CD8-positive, alpha-beta memory T cell (primary cell): ENCODE measurements around the gene NFATC2. TPM values are rescaled to one million over a fixed set of nuclear protein-coding genes. Genes with fewer than 3 reads are reported as not detected.
"Not testable (repeated sequence)": the region's sequence is repeated elsewhere in the genome, so short reads cannot be mapped to it uniquely, and the experiment has no call there.

Experiments used
- CTCF ChIA-PET: fragments of 350-600 bp; sonication (Branson Sonifier 250); formaldehyde crosslinking; loops from one replicate; lab custom pipeline; 2021; ENCODE audit warnings: antibody characterized with exemption; lab: Charles Lee
- POLR2A ChIA-PET: fragments of 350-600 bp; sonication (Branson Sonifier 250); formaldehyde crosslinking; loops from one replicate; lab custom pipeline; 2021; ENCODE audit warnings: antibody characterized with exemption; lab: Charles Lee
- DNase-seq, 5 donors: peaks; one replicate each; pipeline versions ENCODE4 v3.0.0 to v3.0.0-alpha.2; 2020 to 2022; ENCODE audit warnings: mixed read lengths in 1 of 5
- H3K27ac ChIP-seq: one replicate; pipeline ENCODE4 v1.7.0; 2013; ENCODE audit warnings: low read depth, mild to moderate bottlenecking, low read length, moderate library complexity
- H3K27me3 ChIP-seq: 2 replicates; pipeline ENCODE4 v1.7.0; 2013; ENCODE audit warnings: low read length, mild to moderate bottlenecking; ENCODE audit not compliant: insufficient read depth, poor library complexity, severe bottlenecking
- H3K36me3 ChIP-seq: 2 replicates; pipeline ENCODE4 v1.7.0; 2013; ENCODE audit warnings: mild to moderate bottlenecking, low read length, moderate library complexity; ENCODE audit not compliant: insufficient read depth
- H3K4me1 ChIP-seq: 2 replicates; pipeline ENCODE4 v1.7.0; 2013; ENCODE audit warnings: mild to moderate bottlenecking, low read length, moderate library complexity; ENCODE audit not compliant: insufficient read depth
- H3K4me3 ChIP-seq: 2 replicates; pipeline ENCODE4 v1.7.0; 2013; ENCODE audit warnings: mild to moderate bottlenecking, low read length
- H3K9me3 ChIP-seq: 2 replicates; pipeline ENCODE4 v1.7.0; 2013; ENCODE audit warnings: mild to moderate bottlenecking, low read length
- H3K27ac Mint-ChIP-seq, 8 donors: one replicate each; pipeline ENCODE4 v1.8.0; 2020 to 2021; ENCODE audit warnings: mixed read lengths in 8 of 8, mild to moderate bottlenecking in 6 of 8, inconsistent platforms in 3 of 8, moderate library complexity in 3 of 8
- H3K27me3 Mint-ChIP-seq, 2 donors: one replicate each; pipeline ENCODE4 v1.8.0; 2020 to 2021; ENCODE audit warnings: mixed read lengths in 2 of 2, mild to moderate bottlenecking in 1 of 2, moderate library complexity in 1 of 2
- H3K36me3 Mint-ChIP-seq, 3 donors: one replicate each; pipeline ENCODE4 v1.8.0; 2020 to 2021; ENCODE audit warnings: mixed read lengths in 3 of 3, inconsistent platforms in 1 of 3, mild to moderate bottlenecking in 1 of 3
- H3K4me1 Mint-ChIP-seq, 3 donors: one replicate each; pipeline ENCODE4 v1.8.0; 2020 to 2021; ENCODE audit warnings: mixed read lengths in 3 of 3, inconsistent platforms in 1 of 3, mild to moderate bottlenecking in 1 of 3
- H3K4me3 Mint-ChIP-seq, 7 donors: one replicate each; pipeline ENCODE4 v1.8.0; 2020 to 2021; ENCODE audit warnings: mixed read lengths in 7 of 7, mild to moderate bottlenecking in 6 of 7, moderate library complexity in 4 of 7, inconsistent platforms in 2 of 7
- H3K9me3 Mint-ChIP-seq, 5 donors: one replicate each; pipeline ENCODE4 v1.8.0; 2020 to 2022; ENCODE audit warnings: mixed read lengths in 5 of 5, mild to moderate bottlenecking in 3 of 5, moderate library complexity in 2 of 5, inconsistent platforms in 1 of 5
- polyA plus RNA-seq: library from polyadenylated mRNA; unstranded; fragments of 300-500 nt; fragmentation: Illumina TruSeq; gene quantifications from one replicate; pipeline ENCODE4 v1.2.3, GENCODE V29; 2021
- total RNA-seq, 2 experiments: library from RNA; stranded (reverse); gene quantifications; one replicate each; pipeline ENCODE4 v1.2.3, GENCODE V29; 2021

The NFATC2 gene
- total and polyA plus RNA-seq, 3 experiments from 2014 or later, result 52.1 to 64.4 (median 63.0) TPM

- no peak overlapping the region for H3K27ac Mint-ChIP-seq
Observed at GRCh38 chr20:51574248-51575033, 31.9 kb upstream of the NFATC2 start.

GRCh38 chr20:51573576-51574243 lies 31.2 kb upstream of the NFATC2 start:
- no peaks in the 10 kb centered on the region for H3K36me3 ChIP-seq
- H3K4me1 ChIP-seq, result no peaks in the 10 kb centered on the region
- ChIA-PET CTCF (interaction anchor here (1.2 to 1.5 kb wide), 2 partner anchors 21 to 248 kb away, joined by 3 to 4 read pairs; no protein-coding TSS in a partner anchor), POLR2A (no interaction called here)
- DNase-seq, result no peak
- peaks cover 0 to under 1% (median 0%) of the 10 kb centered on the region in 5 donors for H3K9me3 Mint-ChIP-seq
- peaks cover 0 to 2% (median 0%) of the 10 kb centered on the region in 3 donors for H3K36me3 Mint-ChIP-seq
- H3K4me3 Mint-ChIP-seq, result no peak overlapping the region
- no peak overlapping the region for H3K27ac ChIP-seq
- H3K27me3 ChIP-seq, result no peaks in the 10 kb centered on the region
- no peaks in the 10 kb centered on the region for H3K9me3 ChIP-seq
- peaks cover 0 to 4% of the 10 kb centered on the region in 2 donors for H3K27me3 Mint-ChIP-seq
- H3K4me3 ChIP-seq, result no peak overlapping the region
- H3K27ac Mint-ChIP-seq, result no peak overlapping the region
- no peaks in the 10 kb centered on the region for H3K4me1 Mint-ChIP-seq

More at GRCh38 chr20:51574248-51575033, 31.9 kb upstream of the NFATC2 start:
- peaks cover 0 to 4% of the 10 kb centered on the region in 2 donors for H3K27me3 Mint-ChIP-seq
- Histone ChIP-seq H3K36me3 (no peaks in the 10 kb centered on the region), H3K27me3 (no peaks in the 10 kb centered on the region), H3K4me1 (no peaks in the 10 kb centered on the region), H3K27ac (no peak overlapping the region), H3K4me3 (no peak overlapping the region), H3K9me3 (no peaks in the 10 kb centered on the region)
- CTCF ChIA-PET, result interaction anchor here (1.2 to 1.5 kb wide), 2 partner anchors 20 to 249 kb away, joined by 3 to 4 read pairs; no protein-coding TSS in a partner anchor
- DNase-seq, result no peak
- no peak overlapping the region for H3K4me3 Mint-ChIP-seq
- POLR2A ChIA-PET, result no interaction called here
- H3K9me3 Mint-ChIP-seq, result no peaks in the 10 kb centered on the region
- H3K36me3 Mint-ChIP-seq, result peaks cover 0 to 2% (median 0%) of the 10 kb centered on the region in 3 donors
- no peaks in the 10 kb centered on the region for H3K4me1 Mint-ChIP-seq

GRCh38 chr20:51571460-51571794 lies 28.9 kb upstream of the NFATC2 start:
- POLR2A ChIA-PET, result no interaction called here
- H3K4me1 Mint-ChIP-seq, result no peaks in the 10 kb centered on the region
- H3K36me3 Mint-ChIP-seq, result peaks cover 0 to under 1% (median 0%) of the 10 kb centered on the region in 3 donors
- H3K27ac ChIP-seq, result no peak overlapping the region
- peaks cover 0 to 8% of the 10 kb centered on the region in 2 donors for H3K27me3 Mint-ChIP-seq
- H3K27ac Mint-ChIP-seq, result no peak overlapping the region
- H3K4me3 ChIP-seq, result no peak overlapping the region
- no peaks in the 10 kb centered on the region for H3K9me3 ChIP-seq
- no peaks in the 10 kb centered on the region for H3K27me3 ChIP-seq
- DNase-seq, result no peak
- H3K4me1 ChIP-seq, result no peaks in the 10 kb centered on the region
- no peak overlapping the region for H3K4me3 Mint-ChIP-seq
- CTCF ChIA-PET, result interaction anchor here (0.6 kb wide), 1 partner anchor 346 kb away, joined by 3 read pairs; no protein-coding TSS in a partner anchor
- H3K9me3 Mint-ChIP-seq, result peaks cover 0 to 5% (median 0%) of the 10 kb centered on the region in 5 donors
- H3K36me3 ChIP-seq, result no peaks in the 10 kb centered on the region

GRCh38 chr20:51570739-51571459 lies 28.4 kb upstream of the NFATC2 start:
- POLR2A ChIA-PET, result no interaction called here
- Histone ChIP-seq H3K36me3 (no peaks in the 10 kb centered on the region), H3K9me3 (no peaks in the 10 kb centered on the region), H3K27me3 (no peaks in the 10 kb centered on the region), H3K27ac (no peak overlapping the region), H3K4me3 (no peak overlapping the region), H3K4me1 (no peaks in the 10 kb centered on the region)
- no peak for DNase-seq
- H3K27ac Mint-ChIP-seq, result peak overlapping the region in 1 of 8 donors; percentile 82
- H3K9me3 Mint-ChIP-seq, result peaks cover 0 to 5% (median 0%) of the 10 kb centered on the region in 5 donors
- H3K4me1 Mint-ChIP-seq, result no peaks in the 10 kb centered on the region
- H3K4me3 Mint-ChIP-seq, result no peak overlapping the region
- CTCF ChIA-PET, result interaction anchor here (0.6 kb wide), 1 partner anchor 20 kb away, joined by 3 read pairs; no protein-coding TSS in a partner anchor
- peaks cover 0 to 8% of the 10 kb centered on the region in 2 donors for H3K27me3 Mint-ChIP-seq
- H3K36me3 Mint-ChIP-seq, result no peaks in the 10 kb centered on the region

GRCh38 chr20:51569815-51570738 lies 27.6 kb upstream of the NFATC2 start:
- Mint-ChIP-seq H3K27ac (peak overlapping the region in 1 of 8 donors; percentile 82), H3K27me3 (peaks cover 0 to 8% of the 10 kb centered on the region in 2 donors), H3K4me1 (no peaks in the 10 kb centered on the region), H3K9me3 (peaks cover 0 to 5% (median 0%) of the 10 kb centered on the region in 5 donors), H3K4me3 (no peak overlapping the region), H3K36me3 (no peaks in the 10 kb centered on the region)
- H3K4me3 ChIP-seq, result no peak overlapping the region
- H3K9me3 ChIP-seq, result no peaks in the 10 kb centered on the region
- no peak for DNase-seq
- ChIA-PET CTCF (interaction anchor here (0.6 kb wide), 1 partner anchor 19 kb away, joined by 3 read pairs; no protein-coding TSS in a partner anchor), POLR2A (no interaction called here)
- H3K36me3 ChIP-seq, result no peaks in the 10 kb centered on the region
- H3K27ac ChIP-seq, result no peak overlapping the region
- no peaks in the 10 kb centered on the region for H3K27me3 ChIP-seq
- H3K4me1 ChIP-seq, result no peaks in the 10 kb centered on the region

GRCh38 chr20:51568533-51568932 lies 26.0 kb upstream of the NFATC2 start:
- POLR2A ChIA-PET, H3K4me1 Mint-ChIP-seq, H3K4me3 Mint-ChIP-seq, H3K9me3 Mint-ChIP-seq, H3K27me3 Mint-ChIP-seq, H3K36me3 Mint-ChIP-seq, H3K27ac Mint-ChIP-seq, H3K27ac ChIP-seq, DNase-seq, H3K4me1 ChIP-seq, H3K9me3 ChIP-seq, H3K36me3 ChIP-seq, H3K4me3 ChIP-seq, H3K27me3 ChIP-seq, CTCF ChIA-PET: not testable (repeated sequence)

- Mint-ChIP-seq H3K4me3 (no peak overlapping the region), H3K4me1 (peaks cover 3 to 12% (median 6%) of the 10 kb centered on the region in 3 donors), H3K9me3 (peaks cover 0 to 5% (median 0%) of the 10 kb centered on the region in 5 donors), H3K27me3 (peaks cover 15% of the 10 kb centered on the region in 2 donors), H3K27ac (no peak overlapping the region), H3K36me3 (no peaks in the 10 kb centered on the region)
- no peaks in the 10 kb centered on the region for H3K36me3 ChIP-seq
- DNase-seq, result no peak
- POLR2A ChIA-PET, result no interaction called here
- H3K27me3 ChIP-seq, result peaks cover 10% of the 10 kb centered on the region
- CTCF ChIA-PET, result interaction anchor here (1.1 kb wide), 1 partner anchor 182 kb away, joined by 3 read pairs; no protein-coding TSS in a partner anchor
- no peak overlapping the region for H3K4me3 ChIP-seq
- H3K4me1 ChIP-seq, result no peaks in the 10 kb centered on the region
- H3K9me3 ChIP-seq, result no peaks in the 10 kb centered on the region
- H3K27ac ChIP-seq, result no peak overlapping the region
Observed at GRCh38 chr20:51567622-51568021, 25.1 kb upstream of the NFATC2 start.
